Large intestine (tissue), 3 donors: ENCODE results near the gene TCERG1. TPM values are rescaled to one million over a fixed set of nuclear protein-coding genes. Genes with fewer than 3 reads are reported as not detected.
"Not testable (repeated sequence)": the region's sequence is repeated elsewhere in the genome, so short reads cannot be mapped to it uniquely, and the experiment has no call there.

Experiments used
- DNase-seq, 2 donors: peaks; one replicate each; pipeline versions ENCODE4 v3.0.0 to v3.0.0-alpha.2; 2013
- H3K27ac ChIP-seq: one replicate; pipeline ENCODE4 v1.5.1; 2013; ENCODE audit warnings: low read length
- H3K27me3 ChIP-seq: 2 replicates; pipeline ENCODE4 v1.6.1; 2013; ENCODE audit warnings: low read length; ENCODE audit not compliant: control insufficient read depth, insufficient read depth
- H3K36me3 ChIP-seq: 2 replicates; pipeline ENCODE4 v1.6.1; 2013; ENCODE audit warnings: low read length; ENCODE audit not compliant: control insufficient read depth, insufficient read depth
- H3K4me1 ChIP-seq: one replicate; pipeline ENCODE4 v1.6.1; 2013; ENCODE audit warnings: low read length; ENCODE audit not compliant: control insufficient read depth, insufficient read depth
- H3K4me3 ChIP-seq: one replicate; pipeline ENCODE4 v1.5.1; 2013; ENCODE audit warnings: low read length
- H3K9me3 ChIP-seq: one replicate; pipeline ENCODE4 v1.6.1; 2013; ENCODE audit warnings: mild to moderate bottlenecking, low read depth, low read length, moderate library complexity; ENCODE audit not compliant: control insufficient read depth
- WGBS: methylation state at CpG from one replicate; pipeline ENCODE4 v1.1.5; 2013; ENCODE audit warnings: low lambda C conversion rate; ENCODE audit not compliant: insufficient coverage; 5-methylcytosine and 5-hydroxymethylcytosine counted together
- polyA plus RNA-seq: library from polyadenylated mRNA; unstranded; fragments of 120-200 nt; gene quantifications from one replicate; pipeline ENCODE4 v1.2.1, GENCODE V29; 2013

Gene TCERG1
- polyA plus RNA-seq, 1 donor: 93.1 TPM

DNA sequence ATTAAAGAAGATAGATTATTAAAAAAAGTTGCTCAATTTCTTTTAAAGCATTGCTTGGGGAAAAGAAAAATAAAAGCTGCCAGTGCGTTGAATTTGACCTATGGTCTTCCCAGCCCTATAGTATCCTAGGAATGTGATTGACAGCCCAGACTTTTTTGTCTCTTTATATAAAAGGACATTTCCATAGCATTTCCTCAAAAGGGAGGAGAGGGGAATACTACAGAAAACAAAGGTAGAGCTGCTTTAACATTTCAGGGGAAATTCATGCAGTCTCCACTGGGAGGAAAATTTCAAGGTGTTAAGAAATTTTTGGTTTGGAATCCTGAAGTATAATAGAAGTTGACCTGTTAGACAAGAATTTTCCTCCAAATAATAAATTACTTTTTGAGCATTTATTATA lies 86.7 kb downstream of the TCERG1 start:
- no CpG with 5 or more reads among the region's 1 CpG for WGBS

DNA sequence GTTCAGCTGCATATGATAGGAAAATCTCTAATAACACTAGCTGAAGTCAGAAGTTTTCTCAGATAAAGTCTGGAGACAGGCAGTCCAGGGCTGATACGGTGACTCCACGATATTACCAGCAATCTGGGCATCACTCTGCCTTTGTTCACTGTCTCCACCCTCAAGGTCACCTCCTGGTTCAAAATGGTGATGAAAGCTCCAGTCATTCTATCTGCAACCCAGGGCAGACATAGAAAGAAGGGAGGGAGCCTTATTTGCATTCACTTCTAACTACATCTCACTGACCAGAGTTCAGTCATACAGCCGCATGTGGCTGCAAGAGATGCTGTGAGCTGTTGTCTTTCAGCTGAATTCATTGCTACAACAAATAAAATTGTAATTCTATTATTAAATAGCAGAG lies 91.3 kb downstream of the TCERG1 start:
- H3K9me3 ChIP-seq: no peaks in the 10 kb centered on the region
- no peak for DNase-seq
- H3K4me1 ChIP-seq: no peaks in the 10 kb centered on the region
- no peaks in the 10 kb centered on the region for H3K27me3 ChIP-seq
- H3K36me3 ChIP-seq: no peaks in the 10 kb centered on the region
- no peak overlapping the region for H3K27ac ChIP-seq
- H3K4me3 ChIP-seq: no peak overlapping the region
- no CpG with 5 or more reads among the region's 3 CpGs for WGBS

More for the DNA sequence above, 86.7 kb downstream of the TCERG1 start:
- no peak for DNase-seq
- Histone ChIP-seq H3K4me1 (no peaks in the 10 kb centered on the region), H3K4me3 (no peak overlapping the region), H3K27ac (no peak overlapping the region), H3K36me3 (no peaks in the 10 kb centered on the region), H3K27me3 (no peaks in the 10 kb centered on the region), H3K9me3 (no peaks in the 10 kb centered on the region)

DNA sequence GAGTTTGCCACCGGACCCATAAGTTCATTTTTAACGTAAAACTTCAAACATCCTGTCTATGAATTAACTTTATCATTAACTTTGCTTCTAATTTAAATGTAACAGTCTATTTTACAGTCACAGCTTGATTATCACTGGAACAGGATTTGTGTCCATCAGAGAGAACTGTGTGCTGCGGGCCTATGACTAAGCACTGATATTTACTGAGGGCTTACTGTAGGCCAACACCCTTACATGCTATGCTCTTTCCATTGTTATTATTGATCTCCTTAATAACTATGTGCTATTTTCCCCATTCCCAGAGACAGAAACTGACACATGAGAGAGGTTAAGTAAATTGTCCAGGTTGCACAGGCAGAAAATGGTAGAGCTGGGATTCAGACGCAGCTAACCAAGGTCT lies 92.8 kb downstream of the TCERG1 start:
- H3K4me1 ChIP-seq: no peaks in the 10 kb centered on the region
- H3K27me3 ChIP-seq: no peaks in the 10 kb centered on the region
- H3K4me3 ChIP-seq: no peak overlapping the region
- no peaks in the 10 kb centered on the region for H3K9me3 ChIP-seq
- no CpG with 5 or more reads among the region's 4 CpGs for WGBS
- no peak overlapping the region for H3K27ac ChIP-seq
- no peak for DNase-seq
- H3K36me3 ChIP-seq: no peaks in the 10 kb centered on the region

DNA sequence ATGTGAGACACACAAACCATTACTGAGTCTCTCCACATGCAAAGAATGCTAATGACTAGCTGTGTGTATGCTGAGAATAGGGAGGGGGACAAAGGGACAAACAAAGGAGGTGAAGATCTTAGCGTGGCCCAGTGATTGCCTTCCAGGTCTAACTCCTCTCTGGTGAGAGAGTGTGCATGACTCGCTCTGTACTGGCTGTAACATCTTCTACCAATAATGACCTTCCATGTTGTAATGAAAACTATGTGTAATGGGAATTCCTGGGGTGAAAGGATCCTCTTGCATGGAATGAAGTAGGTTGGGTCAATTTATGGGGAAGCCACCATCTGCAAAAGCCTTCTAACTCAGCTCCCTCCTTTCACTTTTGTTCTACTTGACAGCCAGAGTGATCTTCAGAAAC lies 93.3 kb downstream of the TCERG1 start:
- Histone ChIP-seq H3K36me3 (no peaks in the 10 kb centered on the region), H3K27me3 (no peaks in the 10 kb centered on the region), H3K4me3 (no peak overlapping the region), H3K27ac (no peak overlapping the region), H3K4me1 (no peaks in the 10 kb centered on the region), H3K9me3 (no peaks in the 10 kb centered on the region)
- no peak for DNase-seq
- WGBS: no CpG with 5 or more reads among the region's 2 CpGs

DNA sequence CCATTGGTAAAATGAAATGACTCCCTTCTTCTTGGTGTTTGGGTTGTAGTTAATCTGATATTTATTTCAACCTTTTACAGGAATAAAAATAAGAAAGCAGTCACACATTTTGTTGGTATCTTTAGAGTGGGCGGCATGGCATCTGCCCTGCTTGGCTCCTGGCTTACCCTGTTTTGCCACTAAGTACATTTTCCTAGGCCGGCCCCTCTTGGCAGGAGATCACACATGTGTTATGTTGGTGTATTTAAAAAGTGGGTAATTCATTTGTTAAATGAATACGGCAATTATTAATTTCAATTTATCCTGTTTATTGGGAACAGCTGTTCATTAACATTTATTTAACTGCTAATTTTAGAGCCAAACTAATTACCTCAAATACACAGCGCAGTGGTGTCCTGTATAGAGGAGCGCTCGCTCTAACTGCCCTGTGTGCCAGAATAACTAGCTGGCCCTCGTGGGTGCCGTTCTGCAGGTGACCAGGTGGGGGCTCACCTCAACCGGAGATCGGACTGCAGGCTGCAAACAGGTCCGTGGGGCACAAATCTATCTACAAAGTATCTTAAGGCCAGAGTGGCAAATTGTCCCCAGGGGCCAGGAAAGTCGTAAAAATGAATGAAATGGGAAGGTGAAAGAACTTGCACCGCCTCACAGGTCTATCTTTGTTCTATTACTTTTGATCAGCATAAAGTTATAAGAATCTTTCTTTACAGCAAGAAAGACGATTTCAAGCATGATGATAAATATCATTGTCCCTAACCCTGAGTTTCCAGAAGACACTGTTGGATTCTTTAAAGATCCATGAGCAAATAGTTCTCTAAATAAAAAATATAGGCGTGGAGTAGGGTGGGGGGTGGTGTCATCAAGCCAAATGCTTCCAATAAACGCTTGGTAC lies 95.1 kb downstream of the TCERG1 start:
- H3K36me3 ChIP-seq: no peaks in the 10 kb centered on the region
- H3K9me3 ChIP-seq: no peaks in the 10 kb centered on the region
- H3K27me3 ChIP-seq: peaks cover 2% of the 10 kb centered on the region
- DNase-seq: peak; percentile 31 to 41
- no peak overlapping the region for H3K27ac ChIP-seq
- H3K4me3 ChIP-seq: no peak overlapping the region
- 53% methylated on average over 3 of the region's 16 CpGs for WGBS
- no peaks in the 10 kb centered on the region for H3K4me1 ChIP-seq

DNA sequence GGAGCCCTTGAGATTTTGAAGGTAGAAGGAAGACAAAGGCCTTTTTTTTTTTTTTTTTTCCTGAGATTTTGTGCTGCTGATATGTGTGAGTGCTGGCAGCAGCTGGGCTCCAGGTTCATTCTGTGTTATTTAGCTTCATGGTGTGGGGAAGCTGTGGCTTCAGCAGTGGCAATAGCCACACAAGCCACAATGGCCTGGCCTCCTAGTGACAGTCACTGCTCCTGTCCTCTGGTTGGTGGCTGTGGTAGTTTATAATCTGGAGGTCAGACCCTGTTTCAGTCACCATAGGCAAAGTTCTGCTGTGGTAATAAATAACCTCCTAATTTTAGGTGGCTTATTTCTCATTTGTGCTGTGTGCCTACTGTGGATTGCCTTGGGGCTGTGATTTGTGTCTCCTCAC lies 97.1 kb downstream of the TCERG1 start:
- no peaks in the 10 kb centered on the region for H3K4me1 ChIP-seq
- H3K27me3 ChIP-seq: peaks cover 2% of the 10 kb centered on the region
- DNase-seq: no peak
- H3K36me3 ChIP-seq: no peaks in the 10 kb centered on the region
- H3K27ac ChIP-seq: no peak overlapping the region
- no peaks in the 10 kb centered on the region for H3K9me3 ChIP-seq
- H3K4me3 ChIP-seq: no peak overlapping the region

DNA sequence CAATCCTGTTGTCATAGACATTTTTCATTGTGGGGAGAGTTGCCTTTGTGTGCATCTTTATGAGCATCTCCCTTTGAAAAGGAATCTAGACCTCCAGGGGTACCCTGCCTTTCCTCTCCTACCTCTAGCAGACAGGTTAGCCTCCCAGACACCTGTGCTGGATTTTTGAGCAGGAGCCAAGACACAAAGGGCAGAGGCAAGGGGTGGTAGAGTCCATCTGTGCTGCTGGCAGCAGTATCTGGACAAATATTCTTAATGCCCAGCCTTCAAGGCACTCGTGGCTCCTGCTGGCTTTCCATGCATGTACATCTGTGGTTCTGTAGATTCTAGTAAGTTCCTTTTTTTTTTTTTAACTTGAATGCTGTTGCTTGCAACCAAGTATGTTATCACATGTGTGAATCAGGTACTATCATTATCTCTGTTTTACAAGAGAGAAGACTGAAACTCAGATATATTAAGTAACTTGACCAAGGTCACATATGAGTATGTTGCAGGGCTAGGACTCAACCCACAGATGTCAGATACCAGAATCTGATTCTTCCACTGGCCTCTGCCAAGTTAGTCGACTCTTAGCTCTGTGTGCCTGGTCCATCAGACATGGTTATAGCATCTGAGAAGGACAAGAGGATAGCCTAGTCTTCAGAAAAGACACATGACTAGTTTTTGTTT lies 101.8 kb downstream of the TCERG1 start:
- no peaks in the 10 kb centered on the region for H3K4me1 ChIP-seq
- DNase-seq: no peak
- H3K36me3 ChIP-seq: no peaks in the 10 kb centered on the region
- H3K9me3 ChIP-seq: no peaks in the 10 kb centered on the region
- WGBS: 100% methylated on average over 1 of the region's 2 CpGs
- no peak overlapping the region for H3K4me3 ChIP-seq
- H3K27me3 ChIP-seq: peaks cover 7% of the 10 kb centered on the region
- no peak overlapping the region for H3K27ac ChIP-seq

DNA sequence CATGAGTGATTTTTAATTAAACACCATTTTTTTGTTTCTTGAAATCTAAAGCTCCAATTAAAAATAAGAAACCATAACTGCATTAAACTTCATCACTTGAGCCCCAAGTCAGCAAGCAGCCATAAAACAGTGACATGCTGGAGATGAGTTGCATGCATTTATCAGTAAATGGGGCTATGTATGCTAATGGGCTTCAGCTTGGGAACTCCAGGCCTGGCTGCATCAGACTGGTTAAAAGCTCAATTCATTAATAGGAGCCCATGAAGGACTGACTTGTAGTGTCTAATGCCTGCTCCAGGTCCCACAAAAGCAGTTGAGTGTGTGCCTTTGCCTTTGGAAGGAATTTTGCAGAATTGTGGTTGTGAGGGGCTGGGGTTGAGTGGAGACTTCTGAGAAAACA lies 102.5 kb downstream of the TCERG1 start:
- Histone ChIP-seq H3K9me3 (no peaks in the 10 kb centered on the region), H3K4me1 (no peaks in the 10 kb centered on the region), H3K36me3 (no peaks in the 10 kb centered on the region), H3K27me3 (peaks cover 7% of the 10 kb centered on the region), H3K27ac (no peak overlapping the region), H3K4me3 (no peak overlapping the region)
- DNase-seq: no peak

DNA sequence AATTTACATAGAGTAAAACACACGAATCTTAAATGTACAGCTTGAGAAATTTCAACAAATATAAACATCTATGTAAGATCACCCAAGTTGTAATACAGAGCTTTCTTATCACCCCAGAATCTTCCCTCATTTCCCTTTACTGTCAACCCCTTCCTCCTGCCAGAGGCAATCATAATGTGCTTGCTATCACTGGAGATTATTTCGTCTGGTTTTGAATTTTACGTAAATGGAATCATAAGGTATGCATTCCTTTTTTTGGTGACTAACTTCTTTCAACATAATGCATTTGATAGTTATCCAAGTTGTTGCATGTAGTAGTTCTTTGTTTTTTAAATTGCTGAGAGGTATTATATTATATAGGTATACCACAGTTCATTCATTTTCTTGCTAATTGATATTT lies 106.3 kb downstream of the TCERG1 start:
- no peaks in the 10 kb centered on the region for H3K36me3 ChIP-seq
- H3K9me3 ChIP-seq: no peaks in the 10 kb centered on the region
- H3K4me3 ChIP-seq: no peak overlapping the region
- no peak overlapping the region for H3K27ac ChIP-seq
- no peaks in the 10 kb centered on the region for H3K4me1 ChIP-seq
- H3K27me3 ChIP-seq: peaks cover 5% of the 10 kb centered on the region
- DNase-seq: no peak
- WGBS: 100% methylated on average over 1 of the region's 3 CpGs

DNA sequence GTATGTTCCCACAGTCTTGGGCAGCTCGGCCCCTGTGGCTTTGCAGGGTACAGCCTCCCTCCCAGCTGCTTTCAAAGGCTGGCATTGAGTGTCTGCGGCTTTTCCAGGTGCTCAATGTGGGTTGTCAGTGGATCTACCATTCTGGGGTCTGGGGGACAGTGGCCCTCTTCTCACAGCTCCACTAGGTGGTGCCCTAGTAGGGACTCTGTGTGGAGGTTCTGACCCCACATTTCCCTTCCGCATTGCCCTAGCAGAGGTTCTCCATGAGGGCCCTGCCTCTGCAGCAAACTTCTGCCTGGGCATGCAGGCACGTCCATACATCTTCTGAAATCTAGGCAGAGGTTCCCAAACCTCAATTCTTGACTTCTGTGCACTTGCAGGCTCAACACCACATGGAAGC lies 109.8 kb downstream of the TCERG1 start:
- no CpG with 5 or more reads among the region's 4 CpGs for WGBS

More for the DNA sequence above, 109.8 kb downstream of the TCERG1 start:
- H3K27me3 ChIP-seq, DNase-seq, H3K9me3 ChIP-seq, H3K27ac ChIP-seq, H3K4me1 ChIP-seq, H3K36me3 ChIP-seq, H3K4me3 ChIP-seq: not testable (repeated sequence)
